Muscle of arm (tissue), 12 donors: ENCODE results near the gene C5orf63. TPM values are rescaled to one million over a fixed set of nuclear protein-coding genes. Genes with fewer than 3 reads are reported as not detected.
"Not testable (repeated sequence)": the region's sequence is repeated elsewhere in the genome, so short reads cannot be mapped to it uniquely, and the experiment has no call there.

Experiments used
- DNase-seq: peaks from one replicate; pipeline ENCODE4 v3.0.0-alpha.2; 2013
- polyA plus RNA-seq, 12 donors: library from polyadenylated mRNA; unstranded; fragments of 120-200 nt; gene quantifications; one replicate each; pipeline ENCODE4 v1.2.1, GENCODE V29; 2013; ENCODE audit not compliant: insufficient read length in 12 of 12

Gene C5orf63
- polyA plus RNA-seq, 12 donors = 4.9 to 16.8 (median 8.3) TPM; not detected in 1

- DNase-seq = no peak
Observed at GRCh38 chr5:127038550-127038949, 34.8 kb downstream of the C5orf63 start.

GRCh38 chr5:127031863-127032232 lies 41.5 kb downstream of the C5orf63 start:
- no peak for DNase-seq

GRCh38 chr5:127031147-127031862 lies 42.0 kb downstream of the C5orf63 start:
- DNase-seq = no peak

GRCh38 chr5:127030259-127031146 lies 42.8 kb downstream of the C5orf63 start, which contains the start of gene MARCHF3:
MARCHF3 (minus strand) TSS chr5:127030558; CDS start chr5:126918171, 112,387 bp downstream.
- peak; percentile 95 for DNase-seq

GRCh38 chr5:127029581-127030258 lies 43.6 kb downstream of the C5orf63 start:
- DNase-seq = peak; percentile 51

GRCh38 chr5:127028822-127029457 lies 44.4 kb downstream of the C5orf63 start:
- no peak for DNase-seq

GRCh38 chr5:127027539-127027938 lies 45.8 kb downstream of the C5orf63 start:
- no peak for DNase-seq

GRCh38 chr5:127026166-127026565 lies 47.1 kb downstream of the C5orf63 start:
- no peak for DNase-seq

- DNase-seq = no peak
Observed at GRCh38 chr5:127025467-127025866, 47.8 kb downstream of the C5orf63 start.

GRCh38 chr5:127024821-127025220 lies 48.5 kb downstream of the C5orf63 start:
- peak; percentile 56 for DNase-seq

- not testable (repeated sequence) for DNase-seq
Observed at GRCh38 chr5:127023552-127024191, 49.6 kb downstream of the C5orf63 start.

- DNase-seq = no peak
Observed at GRCh38 chr5:127022846-127023245, 50.5 kb downstream of the C5orf63 start.

- DNase-seq = no peak
Observed at GRCh38 chr5:127019928-127020327, 53.4 kb downstream of the C5orf63 start.

GRCh38 chr5:127016722-127017121 lies 56.6 kb downstream of the C5orf63 start:
- DNase-seq = not testable (repeated sequence)

- DNase-seq = no peak
Observed at GRCh38 chr5:127015716-127016115, 57.6 kb downstream of the C5orf63 start.

GRCh38 chr5:127014573-127014972 lies 58.7 kb downstream of the C5orf63 start:
- no peak for DNase-seq

GRCh38 chr5:127013407-127013806 lies 59.9 kb downstream of the C5orf63 start:
- no peak for DNase-seq

- no peak for DNase-seq
Observed at GRCh38 chr5:127012916-127013315, 60.4 kb downstream of the C5orf63 start.

- no peak for DNase-seq
Observed at GRCh38 chr5:127011961-127012644, 61.2 kb downstream of the C5orf63 start.

- DNase-seq = peak; percentile 71
Observed at GRCh38 chr5:127011153-127011552, 62.1 kb downstream of the C5orf63 start.

GRCh38 chr5:127010362-127010761 lies 62.9 kb downstream of the C5orf63 start:
- no peak for DNase-seq
